NCI-H2196 treated with DMSO at 0.1 percent for 48 hours (cell line): ENCODE data around the gene KIR2DL3.

Experiments
- DNase-seq: peaks from one replicate; lab custom pipeline; 2025; ENCODE audit not compliant: unreplicated experiment; lab: John Stamatoyannopoulos, UW

Gene KIR2DL3

GRCh38 chr19:54790711-54791110 lies 52.4 kb downstream of the KIR2DL3 start:
- DNase-seq: no peak

- DNase-seq: no peak
Measured at GRCh38 chr19:54791476-54791875, 53.2 kb downstream of the KIR2DL3 start.

GRCh38 chr19:54792814-54793213 lies 54.5 kb downstream of the KIR2DL3 start:
- no peak for DNase-seq

GRCh38 chr19:54795758-54796157 lies 57.4 kb downstream of the KIR2DL3 start:
- no peak for DNase-seq
